Esophagus mucosa (tissue), 1 donor: Measurements from ENCODE around the gene ONECUT2. TPM values are rescaled to one million over a fixed set of nuclear protein-coding genes. Genes with fewer than 3 reads are reported as not detected.
A peak's percentile ranks its signal among the peaks of the same experiment; 100 is the strongest.
"Not testable (repeated sequence)": the region's sequence is repeated elsewhere in the genome, so short reads cannot be mapped to it uniquely, and the experiment has no call there.

ENCODE experiments used
- ATAC-seq: fragments of 200-7000 bp; cut with Tn5 transposase; one replicate; pipeline ENCODE4 v1.9.1; 2020
- total RNA-seq: library from RNA; stranded (reverse); gene quantifications from one replicate; pipeline ENCODE4 v1.2.4, GENCODE V29; 2023
- donor health status: DM: yes; HTN: yes; CAD: no.

Gene ONECUT2
- total RNA-seq, 1 donor from 2014 or later: under 0.01 TPM

- ATAC-seq: peak; percentile 48
Observed at GRCh38 chr18:57446322-57446721, 11.1 kb downstream of the ONECUT2 start.

GRCh38 chr18:57447154-57447621 is 12.0 kb downstream of the ONECUT2 start:
- ATAC-seq: no peak

- ATAC-seq: no peak
Observed at GRCh38 chr18:57455576-57456129, 20.5 kb downstream of the ONECUT2 start.

- no peak for ATAC-seq
Observed at GRCh38 chr18:57461652-57462269, 26.6 kb downstream of the ONECUT2 start.

- ATAC-seq: no peak
Observed at GRCh38 chr18:57466307-57466706, 31.1 kb downstream of the ONECUT2 start.

- ATAC-seq: no peak
Observed at GRCh38 chr18:57466745-57467409, 31.7 kb downstream of the ONECUT2 start.

GRCh38 chr18:57469884-57470283 is 34.7 kb downstream of the ONECUT2 start:
- ATAC-seq: no peak

GRCh38 chr18:57475408-57475807 is 40.2 kb downstream of the ONECUT2 start:
- ATAC-seq: no peak

GRCh38 chr18:57475903-57476302 is 40.7 kb downstream of the ONECUT2 start:
- no peak for ATAC-seq

- no peak for ATAC-seq
Observed at GRCh38 chr18:57480733-57481132, 45.6 kb downstream of the ONECUT2 start.

GRCh38 chr18:57497372-57498294 is 62.5 kb downstream of the ONECUT2 start:
- peak; percentile 28 for ATAC-seq

- no peak for ATAC-seq
Observed at GRCh38 chr18:57498682-57499256, 63.6 kb downstream of the ONECUT2 start.

GRCh38 chr18:57502624-57503023 is 67.5 kb downstream of the ONECUT2 start:
- no peak for ATAC-seq

- ATAC-seq: no peak
Observed at GRCh38 chr18:57505231-57505630, 70.1 kb downstream of the ONECUT2 start.

GRCh38 chr18:57516056-57516455 is 80.9 kb downstream of the ONECUT2 start:
- ATAC-seq: no peak

- no peak for ATAC-seq
Observed at GRCh38 chr18:57518533-57518932, 83.4 kb downstream of the ONECUT2 start.

GRCh38 chr18:57519668-57520424 is 84.7 kb downstream of the ONECUT2 start:
- ATAC-seq: no peak

GRCh38 chr18:57522348-57522747 is 87.2 kb downstream of the ONECUT2 start:
- not testable (repeated sequence) for ATAC-seq

- no peak for ATAC-seq
Observed at GRCh38 chr18:57523171-57523956, 88.2 kb downstream of the ONECUT2 start.

GRCh38 chr18:57527556-57528229 is 92.5 kb downstream of the ONECUT2 start:
- ATAC-seq: no peak
